Adrenal gland (tissue), 5 donors: ENCODE results near the gene TRPV2.

Experiments used
- CTCF ChIP-seq, 6 experiments: fragments of 450-650 bp in 4 of 6; fragments of 200-600 bp in 2 of 6; sonication (generic) in 1 of 6; IDR thresholded peaks; 1 replicate in 5 of 6; 2 replicates in 1 of 6; pipeline versions ENCODE4 v1.5.1 to v1.8.0; 2016 to 2021; ENCODE audit warnings: antibody characterized with exemption in 6 of 6, mild to moderate bottlenecking in 2 of 6, moderate library complexity in 1 of 6
- POLR2A ChIP-seq, 2 donors: fragments of 450-650 bp; IDR thresholded peaks; one replicate each; pipeline ENCODE4 v1.6.1; 2017; ENCODE audit warnings: antibody characterized with exemption in 2 of 2, mild to moderate bottlenecking in 2 of 2, moderate library complexity in 1 of 2
- donor health status: DM: no; HTN: no; CAD: no.

- TF ChIP-seq CTCF (IDR thresholded peaks at IDR 0.05) = no peak
- TF ChIP-seq POLR2A (IDR thresholded peaks at IDR 0.05) = no peak
Observed at GRCh38 chr17:16472539-16472938, 57.2 kb downstream of the TRPV2 start.
